Chondrocyte (in vitro differentiated cells): ENCODE data around the gene SLC25A2. TPM values are rescaled to one million over a fixed set of nuclear protein-coding genes. Genes with fewer than 3 reads are reported as not detected.
"Not testable (repeated sequence)": the region's sequence is repeated elsewhere in the genome, so short reads cannot be mapped to it uniquely, and the experiment has no call there.

Experiments
- DNase-seq: peaks from one replicate; pipeline ENCODE4 v3.0.0; 2021; ENCODE audit warnings: mixed read lengths, low spot score
- H3K27ac Mint-ChIP-seq: one replicate; pipeline ENCODE4 v1.8.0; 2021; ENCODE audit warnings: mild to moderate bottlenecking, moderate library complexity, mixed read lengths; ENCODE audit not compliant: unreplicated experiment
- H3K27me3 Mint-ChIP-seq: 2 replicates; pipeline ENCODE4 v1.8.0; 2021; ENCODE audit warnings: low read depth, mixed read lengths
- H3K36me3 Mint-ChIP-seq: 2 replicates; pipeline ENCODE4 v1.8.0; 2021; ENCODE audit warnings: low read depth, mixed read lengths
- H3K4me1 Mint-ChIP-seq: 2 replicates; pipeline ENCODE4 v1.8.0; 2021; ENCODE audit warnings: low read depth, mild to moderate bottlenecking, mixed read lengths
- H3K4me3 Mint-ChIP-seq: one replicate; pipeline ENCODE4 v1.8.0; 2021; ENCODE audit warnings: mild to moderate bottlenecking, moderate library complexity, mixed read lengths; ENCODE audit not compliant: unreplicated experiment
- H3K9me3 Mint-ChIP-seq: 2 replicates; pipeline ENCODE4 v1.8.0; 2021; ENCODE audit warnings: low read depth, mixed read lengths
- total RNA-seq: library from RNA; stranded (reverse); gene quantifications from 3 replicates; pipeline ENCODE4 v1.2.1, GENCODE V29; 2021
- TF ChIP-seq, protein P1 (sequence below): fragments of 200-600 bp; sonication (generic); IDR thresholded peaks from 2 replicates; pipeline ENCODE4 v1.5.0; 2021; ENCODE audit warnings: antibody characterized with exemption, mild to moderate bottlenecking, moderate library complexity

SLC25A2 gene
- total RNA-seq, 1 donor from 2014 or later, result 0.15 TPM

DNA sequence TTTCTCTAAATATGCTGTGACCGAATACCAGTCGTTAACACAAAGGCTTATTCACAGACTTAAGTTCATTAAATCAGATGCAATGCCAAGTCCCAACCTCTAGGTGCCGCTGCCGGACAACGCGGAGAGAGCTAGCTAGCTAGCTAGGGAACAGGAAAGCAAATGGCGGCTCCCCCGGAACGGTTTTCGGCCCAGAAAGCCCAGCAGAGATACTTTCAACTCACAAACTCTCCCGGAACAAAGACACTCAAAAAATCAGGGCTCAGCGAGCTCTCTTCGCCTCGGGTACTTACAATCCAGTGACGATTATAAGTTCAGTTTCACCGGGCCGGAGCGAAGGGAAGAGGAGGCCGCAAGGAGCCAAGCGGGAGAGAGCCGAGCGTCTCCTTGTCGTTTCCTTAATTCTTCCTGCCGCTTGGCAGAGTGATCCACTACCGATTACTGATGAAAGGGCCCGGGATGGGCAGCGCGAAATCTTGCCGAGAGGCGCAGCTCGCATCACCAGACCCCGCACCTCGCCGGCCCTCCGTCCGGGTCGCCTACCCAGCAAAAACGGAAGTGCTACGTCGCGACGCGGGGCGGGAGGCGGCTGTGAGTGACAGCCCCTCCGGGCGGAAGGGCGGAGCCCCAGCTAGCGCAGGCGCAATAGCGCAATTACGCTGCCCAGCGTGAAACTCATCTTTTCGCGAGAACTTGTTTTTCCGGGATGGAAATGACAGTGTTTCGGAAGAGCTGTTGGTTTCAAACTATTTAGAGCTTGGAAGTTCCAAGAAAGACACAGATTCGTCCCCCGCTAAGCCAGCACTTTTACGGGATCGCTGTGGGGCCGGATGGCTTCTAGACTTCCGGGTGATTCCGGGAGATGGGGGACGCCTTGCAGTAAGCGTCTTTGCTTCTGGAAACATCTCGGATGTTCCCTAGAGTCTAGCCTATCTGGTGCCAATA is 16.6 kb upstream of the SLC25A2 start, which contains the start of gene TAF7:
TSS of gene TAF7 (minus strand) at position 560 of the 945 bp plus-strand sequence. CDS start 740 bp downstream, outside the sequence.
- TF ChIP-seq, protein P1, sequence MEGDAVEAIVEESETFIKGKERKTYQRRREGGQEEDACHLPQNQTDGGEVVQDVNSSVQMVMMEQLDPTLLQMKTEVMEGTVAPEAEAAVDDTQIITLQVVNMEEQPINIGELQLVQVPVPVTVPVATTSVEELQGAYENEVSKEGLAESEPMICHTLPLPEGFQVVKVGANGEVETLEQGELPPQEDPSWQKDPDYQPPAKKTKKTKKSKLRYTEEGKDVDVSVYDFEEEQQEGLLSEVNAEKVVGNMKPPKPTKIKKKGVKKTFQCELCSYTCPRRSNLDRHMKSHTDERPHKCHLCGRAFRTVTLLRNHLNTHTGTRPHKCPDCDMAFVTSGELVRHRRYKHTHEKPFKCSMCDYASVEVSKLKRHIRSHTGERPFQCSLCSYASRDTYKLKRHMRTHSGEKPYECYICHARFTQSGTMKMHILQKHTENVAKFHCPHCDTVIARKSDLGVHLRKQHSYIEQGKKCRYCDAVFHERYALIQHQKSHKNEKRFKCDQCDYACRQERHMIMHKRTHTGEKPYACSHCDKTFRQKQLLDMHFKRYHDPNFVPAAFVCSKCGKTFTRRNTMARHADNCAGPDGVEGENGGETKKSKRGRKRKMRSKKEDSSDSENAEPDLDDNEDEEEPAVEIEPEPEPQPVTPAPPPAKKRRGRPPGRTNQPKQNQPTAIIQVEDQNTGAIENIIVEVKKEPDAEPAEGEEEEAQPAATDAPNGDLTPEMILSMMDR, result peak; percentile 95
- Mint-ChIP-seq H3K36me3 (peaks cover 48% of the 10 kb centered on the region), H3K9me3 (peaks cover 49% of the 10 kb centered on the region), H3K4me1 (peaks cover 25% of the 10 kb centered on the region), H3K27me3 (no peaks in the 10 kb centered on the region), H3K27ac (peak within 1 kb of the TSS; percentile 100), H3K4me3 (peak within 1 kb of the TSS; percentile 98)
- peak; percentile 97 for DNase-seq

DNA sequence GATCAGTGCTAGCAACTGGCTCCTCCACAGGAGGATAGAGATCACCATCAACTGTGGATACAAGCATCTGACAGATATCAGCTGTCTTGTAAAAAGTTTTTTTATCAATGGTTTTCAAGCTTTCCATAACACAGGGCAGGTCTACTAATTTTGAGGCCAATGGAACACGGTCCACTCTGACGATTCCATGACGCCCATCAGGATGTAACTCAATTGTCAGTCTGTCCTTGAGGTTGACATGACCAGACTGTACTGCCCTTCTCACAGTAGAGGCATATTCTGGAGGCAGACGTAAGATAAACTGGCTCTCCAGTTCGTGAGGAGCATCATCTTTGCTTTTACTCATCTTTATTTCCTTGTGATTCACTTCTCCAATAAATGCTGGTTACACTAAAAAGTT is 15.8 kb upstream of the SLC25A2 start:
- TF ChIP-seq, protein P1, result no peak
- peaks cover 27% of the 10 kb centered on the region for H3K4me1 Mint-ChIP-seq
- peaks cover 56% of the 10 kb centered on the region for H3K36me3 Mint-ChIP-seq
- H3K27me3 Mint-ChIP-seq, result no peaks in the 10 kb centered on the region
- peak overlapping the region; percentile 100 for H3K27ac Mint-ChIP-seq
- H3K4me3 Mint-ChIP-seq, result peak overlapping the region; percentile 98
- H3K9me3 Mint-ChIP-seq, result peaks cover 57% of the 10 kb centered on the region
- no peak for DNase-seq

DNA sequence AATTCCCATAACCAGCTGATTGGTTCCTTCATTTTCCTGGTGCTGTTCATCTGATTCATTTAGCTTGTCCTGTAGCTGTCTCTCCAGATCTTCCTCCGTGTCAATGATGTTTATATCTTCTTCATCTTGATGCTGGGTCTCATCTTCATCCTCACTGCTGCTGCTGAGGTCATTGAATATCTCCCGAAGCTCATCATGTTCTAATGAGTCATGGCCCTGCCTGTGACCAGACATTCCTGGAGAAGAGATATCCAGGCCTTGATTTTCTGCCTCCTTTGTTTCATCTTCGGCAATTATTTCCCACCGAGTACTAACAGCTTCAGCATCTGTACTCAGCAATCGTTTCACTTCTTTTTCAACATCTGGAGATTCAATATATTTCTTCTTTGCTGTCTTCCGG is 15.4 kb upstream of the SLC25A2 start:
- TF ChIP-seq, protein P1, result no peak

DNA sequence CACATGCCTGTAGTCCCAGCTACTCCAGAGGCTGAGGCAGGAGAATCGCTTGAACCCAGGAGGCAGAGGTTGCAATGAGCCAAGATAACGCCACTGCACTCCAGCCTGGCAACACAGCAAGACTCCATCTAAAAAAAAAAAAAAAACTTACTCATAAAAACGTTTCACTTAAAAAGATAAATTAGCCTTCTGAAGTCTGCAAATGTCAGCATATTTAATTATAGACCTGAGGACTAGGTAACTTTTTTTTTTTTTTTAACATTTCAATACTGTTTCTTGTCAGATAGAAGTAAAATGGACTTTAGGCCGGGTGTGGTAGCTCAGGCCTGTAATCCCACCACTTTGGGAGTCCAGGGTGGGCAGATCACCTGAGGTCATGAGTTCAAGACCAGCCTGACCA is 13.1 kb upstream of the SLC25A2 start:
- H3K36me3 Mint-ChIP-seq, result peaks cover 72% of the 10 kb centered on the region
- peaks cover 27% of the 10 kb centered on the region for H3K4me1 Mint-ChIP-seq
- H3K4me3 Mint-ChIP-seq, DNase-seq, H3K27me3 Mint-ChIP-seq, H3K27ac Mint-ChIP-seq: not testable (repeated sequence)
- peaks cover 71% of the 10 kb centered on the region for H3K9me3 Mint-ChIP-seq

More for the DNA sequence above, 15.4 kb upstream of the SLC25A2 start:
- no peaks in the 10 kb centered on the region for H3K27me3 Mint-ChIP-seq
- peaks cover 61% of the 10 kb centered on the region for H3K9me3 Mint-ChIP-seq
- H3K27ac Mint-ChIP-seq, result peak overlapping the region; percentile 100
- H3K4me1 Mint-ChIP-seq, result peaks cover 27% of the 10 kb centered on the region
- peak overlapping the region; percentile 98 for H3K4me3 Mint-ChIP-seq
- peaks cover 58% of the 10 kb centered on the region for H3K36me3 Mint-ChIP-seq
- no peak for DNase-seq

DNA sequence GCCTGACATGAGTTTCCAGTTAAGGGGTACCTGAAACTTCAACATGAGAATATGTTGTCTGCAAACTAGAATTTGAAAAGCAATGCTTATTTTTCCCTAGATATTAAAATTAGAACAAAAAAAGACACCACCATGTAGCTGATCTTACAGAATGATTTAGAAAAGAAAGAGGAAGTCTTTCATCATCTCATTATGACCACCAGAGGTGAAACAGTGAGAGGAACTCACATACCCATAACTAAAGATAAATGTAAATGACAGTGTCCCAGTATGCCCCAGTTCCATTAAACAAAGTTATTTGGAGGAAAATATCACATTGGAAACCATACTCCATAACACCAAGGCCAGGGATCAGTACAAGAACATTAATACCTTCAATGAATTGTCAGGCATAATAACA is 9.9 kb upstream of the SLC25A2 start:
- no peaks in the 10 kb centered on the region for H3K27me3 Mint-ChIP-seq
- peaks cover 17% of the 10 kb centered on the region for H3K4me1 Mint-ChIP-seq
- H3K36me3 Mint-ChIP-seq, result peaks cover 62% of the 10 kb centered on the region
- H3K9me3 Mint-ChIP-seq, result peaks cover 71% of the 10 kb centered on the region
- H3K27ac Mint-ChIP-seq, result no peak overlapping the region
- no peak for DNase-seq
- TF ChIP-seq, protein P1, result no peak
- no peak overlapping the region for H3K4me3 Mint-ChIP-seq
